Uterus (tissue), 4 donors: ENCODE measurements around the gene EDN2. TPM values are rescaled to one million over a fixed set of nuclear protein-coding genes. Genes with fewer than 3 reads are reported as not detected.

Experiments
- DNase-seq, 2 donors: peaks; one replicate each; pipeline ENCODE4 v3.0.0-alpha.2; 2019 to 2020
- H3K27ac ChIP-seq, 2 donors: fragments of 200-600 bp; sonication (generic); 1 replicate in 1 of 2; 2 replicates in 1 of 2; pipeline ENCODE4 v1.5.1; 2016 to 2018
- H3K27me3 ChIP-seq, 2 donors: fragments of 200-600 bp; sonication (generic); one replicate each; pipeline ENCODE4 v1.5.1; 2018 to 2019; ENCODE audit warnings: control low read depth in 1 of 2
- H3K36me3 ChIP-seq, 2 donors: fragments of 200-600 bp; sonication (generic); one replicate each; pipeline ENCODE4 v1.5.1; 2019; ENCODE audit warnings: control low read depth in 1 of 2
- H3K4me1 ChIP-seq, 2 donors: fragments of 200-600 bp; sonication (generic); one replicate each; pipeline ENCODE4 v1.5.1; 2018 to 2019; ENCODE audit warnings: control low read depth in 1 of 2
- H3K4me3 ChIP-seq, 2 donors: fragments of 200-600 bp; sonication (generic); 1 replicate in 1 of 2; 2 replicates in 1 of 2; pipeline ENCODE4 v1.5.1; 2018 to 2019; ENCODE audit warnings: mild to moderate bottlenecking in 1 of 2
- H3K9me3 ChIP-seq, 2 donors: fragments of 200-600 bp; sonication (generic); one replicate each; pipeline ENCODE4 v1.5.1; 2019; ENCODE audit warnings: control low read depth in 1 of 2
- CTCF ChIP-seq, 4 experiments: fragments of 200-600 bp in 2 of 4; fragments of 450-650 bp in 2 of 4; sonication (generic) in 2 of 4; IDR thresholded peaks; one replicate each; pipeline ENCODE4 v1.5.1; 2016 to 2019; ENCODE audit warnings: antibody characterized with exemption in 4 of 4, mild to moderate bottlenecking in 2 of 4, moderate library complexity in 1 of 4
- POLR2A ChIP-seq, 2 donors: fragments of 450-650 bp; IDR thresholded peaks; one replicate each; pipeline ENCODE4 v1.6.1; 2016; ENCODE audit warnings: antibody characterized with exemption in 2 of 2, mild to moderate bottlenecking in 1 of 2, moderate library complexity in 1 of 2
- intact Hi-C: fragments of 100-400 bp; cut with DNase I; formaldehyde crosslinking; loops from one replicate; pipeline ENCODE4 v1.15.1; 2023; ENCODE audit warnings: low total_unique reads
- total RNA-seq, 4 donors: library from RNA; depleted of rRNA in 3 of 4; stranded (reverse); fragments of >200 nt in 3 of 4; gene quantifications; one replicate each; pipeline versions ENCODE4 v1.1.0 to v1.2.4, GENCODE V29; 2014 to 2023
- donor health status: DM: yes; HTN: yes; CAD: no.

The EDN2 gene
- total RNA-seq, 4 donors from 2014 or later, result 1.6 to 3.7 TPM; not detected in 2

- H3K4me3 ChIP-seq, result no peak overlapping the region
- no peak for TF ChIP-seq CTCF (IDR thresholded peaks at IDR 0.05)
- TF ChIP-seq POLR2A (IDR thresholded peaks at IDR 0.05), result no peak
- no peaks in the 10 kb centered on the region for H3K36me3 ChIP-seq
- DNase-seq, result no peak
- H3K4me1 ChIP-seq, result peaks cover 9 to 12% of the 10 kb centered on the region in 2 donors
- intact Hi-C loops, result no loop called here
- H3K27ac ChIP-seq, result peak overlapping the region in 1 of 2 donors; percentile 56
- no peaks in the 10 kb centered on the region for H3K27me3 ChIP-seq
- no peaks in the 10 kb centered on the region for H3K9me3 ChIP-seq
Observed at GRCh38 chr1:41479808-41480160, 4.7 kb downstream of the EDN2 start.

GRCh38 chr1:41479000-41479807 lies 5.3 kb downstream of the EDN2 start:
- no peak for TF ChIP-seq CTCF (IDR thresholded peaks at IDR 0.05)
- no peak for TF ChIP-seq POLR2A (IDR thresholded peaks at IDR 0.05)
- H3K27me3 ChIP-seq, result no peaks in the 10 kb centered on the region
- no peaks in the 10 kb centered on the region for H3K36me3 ChIP-seq
- no peaks in the 10 kb centered on the region for H3K9me3 ChIP-seq
- H3K4me1 ChIP-seq, result peaks cover 14 to 17% of the 10 kb centered on the region in 2 donors
- peak overlapping the region in 1 of 2 donors; percentile 56 for H3K27ac ChIP-seq
- peak; percentile 76 to 79 for DNase-seq
- H3K4me3 ChIP-seq, result no peak overlapping the region
- intact Hi-C loops, result no loop called here

- no peak overlapping the region for H3K27ac ChIP-seq
Observed at GRCh38 chr1:41478118-41478748, 6.2 kb downstream of the EDN2 start.

GRCh38 chr1:41476807-41477361 lies 7.6 kb downstream of the EDN2 start:
- Histone ChIP-seq H3K36me3 (no peaks in the 10 kb centered on the region), H3K27ac (peak overlapping the region in 1 of 2 donors; percentile 79), H3K4me3 (no peak overlapping the region), H3K9me3 (no peaks in the 10 kb centered on the region), H3K4me1 (peaks cover 19 to 26% of the 10 kb centered on the region in 2 donors), H3K27me3 (no peaks in the 10 kb centered on the region)
- intact Hi-C loops, result no loop called here
- no peak for TF ChIP-seq CTCF (IDR thresholded peaks at IDR 0.05)
- TF ChIP-seq POLR2A (IDR thresholded peaks at IDR 0.05), result no peak
- DNase-seq, result peak in 1 of 2 donors; percentile 29

More at GRCh38 chr1:41478118-41478748, 6.2 kb downstream of the EDN2 start:
- TF ChIP-seq CTCF (IDR thresholded peaks at IDR 0.05), result no peak
- no peak for TF ChIP-seq POLR2A (IDR thresholded peaks at IDR 0.05)
- no peak overlapping the region for H3K4me3 ChIP-seq
- H3K4me1 ChIP-seq, result peaks cover 19 to 24% of the 10 kb centered on the region in 2 donors
- H3K9me3 ChIP-seq, result no peaks in the 10 kb centered on the region
- H3K36me3 ChIP-seq, result no peaks in the 10 kb centered on the region
- intact Hi-C loops, result no loop called here
- peak in 1 of 2 donors; percentile 15 for DNase-seq
- no peaks in the 10 kb centered on the region for H3K27me3 ChIP-seq
